Pancreas (tissue), 10 donors: ENCODE results near the gene COPS4. TPM values are rescaled to one million over a fixed set of nuclear protein-coding genes. Genes with fewer than 3 reads are reported as not detected.
"Not testable (repeated sequence)": the region's sequence is repeated elsewhere in the genome, so short reads cannot be mapped to it uniquely, and the experiment has no call there.

ENCODE experiments used
- ATAC-seq, 4 donors: fragments of 200-7000 bp; cut with Tn5 transposase; one replicate each; pipeline versions ENCODE4 v1.8.0 to v1.9.1; 2020; ENCODE audit warnings: mild to moderate bottlenecking in 4 of 4, moderate library complexity in 4 of 4
- DNase-seq, 6 donors: peaks; one replicate each; pipeline ENCODE4 v3.0.0-alpha.2; 2020
- FAIRE-seq: peaks from 2 replicates; lab custom pipeline; 2012; peaks lifted over from hg19 to GRCh38; lab: Jason Lieb, UNC
- H3K27ac ChIP-seq, 4 donors: fragments of 200-600 bp; sonication (generic); 1 replicate in 3 of 4; 2 replicates in 1 of 4; pipeline versions ENCODE4 v1.5.0 to v1.8.0; 2020
- H3K27me3 ChIP-seq, 4 donors: fragments of 200-600 bp; one replicate each; pipeline ENCODE4 v1.8.0; 2021
- H3K36me3 ChIP-seq, 3 donors: fragments of 200-600 bp; sonication (generic) in 1 of 3; one replicate each; pipeline versions ENCODE4 v1.5.0 to v1.8.0; 2020 to 2021
- H3K4me1 ChIP-seq, 3 donors: fragments of 200-600 bp; one replicate each; pipeline ENCODE4 v1.8.0; 2021
- H3K4me3 ChIP-seq, 4 donors: fragments of 200-600 bp; sonication (generic) in 2 of 4; one replicate each; pipeline versions ENCODE4 v1.5.0 to v1.8.0; 2020 to 2021
- H3K9me3 ChIP-seq, 4 donors: fragments of 200-600 bp; one replicate each; pipeline ENCODE4 v1.8.0; 2021
- CTCF ChIP-seq, 4 donors: fragments of 200-600 bp; sonication (generic) in 3 of 4; IDR thresholded peaks; one replicate each; pipeline versions ENCODE4 v1.5.0 to v1.8.0; 2021; ENCODE audit warnings: antibody characterized with exemption in 4 of 4
- WGBS, 2 donors: extraction: QIAGEN DNeasy Blood & Tissue Kit; methylation state at CpG; one replicate each; pipeline ENCODE4 v1.1.7; 2013; 5-methylcytosine and 5-hydroxymethylcytosine counted together
- intact Hi-C, 3 donors: fragments of 100-400 bp; cut with DNase I; formaldehyde crosslinking; loops; one replicate each; pipeline versions ENCODE4 v1.11.1 to v1.14.2; 2022
- polyA plus RNA-seq, 2 donors: library from polyadenylated mRNA; stranded (reverse); fragments of 200-250 nt; gene quantifications; one replicate each; pipeline ENCODE4 v1.2.3, GENCODE V29; 2013
- total RNA-seq, 6 donors: library from RNA; stranded (reverse); fragmentation: NEBNext Ultra II Directional in 4 of 6; extraction: Animal tissue kit (Norgen Biotek cat#: 25700) in 4 of 6; gene quantifications; one replicate each; pipeline versions ENCODE4 v1.2.1 to v1.2.4, GENCODE V29; 2021 to 2023
- donor health status: healthy with polysubstance abuse.
- donor health status: DM: no; HTN: no; CAD: no; lungs with moderate emphysema.
- donor health status: DM: no; HTN: no; CAD: no.
- donor health status: control.
- donor health status: control.
- donor health status: Bipolar disorder and iron deficiency.
- donor health status: DM: yes; HTN: yes; CAD: no.
- donor health status: DM: no; HTN: no; CAD: no.
- donor health status: DM: no; HTN: no; CAD: no.
- donor health status: DM: yes; HTN: yes; CAD: no.

The COPS4 gene
- total and polyA plus RNA-seq, 8 donors: 9.0 to 23.2 (median 13.0) TPM

- Histone ChIP-seq H3K36me3 (no peaks in the 10 kb centered on the region), H3K4me1 (no peaks in the 10 kb centered on the region), H3K4me3 (no peak overlapping the region), H3K9me3 (no peaks in the 10 kb centered on the region), H3K27me3 (no peaks in the 10 kb centered on the region), H3K27ac (no peak overlapping the region)
- DNase-seq: no peak
- no peak for ATAC-seq
- FAIRE-seq: no peak
- intact Hi-C loops: no loop called here
- WGBS, 2 donors: 79 to 80% methylated on average over 2 of the region's 2 CpGs
- TF ChIP-seq CTCF (IDR thresholded peaks at IDR 0.05): no peak
Measured at GRCh38 chr4:83022724-83023450, 12.1 kb upstream of the COPS4 start.

GRCh38 chr4:83023599-83023998, 11.4 kb upstream of the COPS4 start:
- H3K9me3 ChIP-seq, DNase-seq: not testable (repeated sequence)

GRCh38 chr4:83024233-83024632, 10.8 kb upstream of the COPS4 start:
- Histone ChIP-seq H3K36me3 (no peaks in the 10 kb centered on the region), H3K4me1 (no peaks in the 10 kb centered on the region), H3K4me3 (no peak overlapping the region), H3K9me3 (no peaks in the 10 kb centered on the region), H3K27ac (no peak overlapping the region), H3K27me3 (no peaks in the 10 kb centered on the region)
- ATAC-seq: no peak
- no peak for DNase-seq
- TF ChIP-seq CTCF (IDR thresholded peaks at IDR 0.05): no peak
- WGBS, 2 donors: 54 to 59% methylated on average over 2 of the region's 2 CpGs
- intact Hi-C loops: no loop called here
- FAIRE-seq: no peak

More at GRCh38 chr4:83023599-83023998, 11.4 kb upstream of the COPS4 start:
- ATAC-seq, H3K27ac ChIP-seq, H3K4me1 ChIP-seq, H3K4me3 ChIP-seq, intact Hi-C loops, FAIRE-seq, H3K36me3 ChIP-seq, H3K27me3 ChIP-seq: not testable (repeated sequence)
- 77 to 93% methylated on average over 1 of the region's 1 CpG for WGBS, 2 donors

- DNase-seq (no peak), ATAC-seq (no peak), FAIRE-seq (no peak)
- intact Hi-C loops: no loop called here
- Histone ChIP-seq H3K27ac (no peak overlapping the region), H3K4me1 (no peaks in the 10 kb centered on the region), H3K27me3 (no peaks in the 10 kb centered on the region), H3K9me3 (no peaks in the 10 kb centered on the region), H3K36me3 (no peaks in the 10 kb centered on the region), H3K4me3 (no peak overlapping the region)
- TF ChIP-seq CTCF (IDR thresholded peaks at IDR 0.05): no peak
Measured at GRCh38 chr4:83025563-83025962, 9.4 kb upstream of the COPS4 start.

DNA sequence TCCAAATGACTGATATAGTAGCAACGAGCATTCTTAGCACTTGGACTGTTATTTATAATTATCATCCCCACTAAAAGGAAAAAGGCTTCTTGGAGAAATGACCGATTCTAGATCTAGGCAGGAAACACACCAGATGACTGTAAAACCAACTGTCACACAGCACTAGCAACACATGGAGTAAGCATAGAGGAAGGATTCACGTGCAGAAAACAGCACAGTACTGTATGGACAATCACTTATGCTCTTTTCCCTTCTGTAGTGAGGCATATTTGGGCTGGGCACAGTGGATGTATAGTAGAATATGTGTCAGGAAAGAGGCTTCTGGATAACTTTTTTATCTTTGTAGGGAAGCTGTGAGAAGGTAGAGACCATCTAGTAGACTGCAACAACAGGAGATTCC, 6.0 kb upstream of the COPS4 start:
- H3K27ac ChIP-seq: no peak overlapping the region
- H3K27me3 ChIP-seq: no peaks in the 10 kb centered on the region
- H3K4me1 ChIP-seq: no peaks in the 10 kb centered on the region
- no peak for TF ChIP-seq CTCF (IDR thresholded peaks at IDR 0.05)
- intact Hi-C loops: no loop called here
- H3K4me3 ChIP-seq: no peak overlapping the region
- H3K36me3 ChIP-seq: no peaks in the 10 kb centered on the region
- no peaks in the 10 kb centered on the region for H3K9me3 ChIP-seq
- 35 to 39% methylated on average over 3 of the region's 3 CpGs for WGBS, 2 donors
- ATAC-seq (no peak), FAIRE-seq (no peak), DNase-seq (no peak)
